HG03196 (cell line): ENCODE results near the gene AK8.

Experiments
- ATAC-seq: cut with Tn5 transposase; IDR thresholded peaks from one replicate; pipeline ENCODE4 v1.9.1; 2021; ENCODE audit not compliant: unreplicated experiment

The AK8 gene

GRCh38 chr9:132888151-132888550 is 10.1 kb upstream of the AK8 start:
- no peak for ATAC-seq

- ATAC-seq: no peak
Observed at GRCh38 chr9:132887181-132888120, 9.4 kb upstream of the AK8 start.

- no peak for ATAC-seq
Observed at GRCh38 chr9:132886334-132886725, 8.2 kb upstream of the AK8 start.

- no peak for ATAC-seq
Observed at GRCh38 chr9:132885720-132886333, 7.7 kb upstream of the AK8 start.

- no peak for ATAC-seq
Observed at GRCh38 chr9:132883349-132884294, 5.5 kb upstream of the AK8 start.

- no peak for ATAC-seq
Observed at GRCh38 chr9:132882616-132883015, 4.5 kb upstream of the AK8 start.

- ATAC-seq: no peak
Observed at GRCh38 chr9:132881826-132882225, 3.7 kb upstream of the AK8 start.

GRCh38 chr9:132880324-132880661 is 2.2 kb upstream of the AK8 start:
- no peak for ATAC-seq

- ATAC-seq: no peak
Observed at GRCh38 chr9:132879457-132880323, 1.6 kb upstream of the AK8 start.

- ATAC-seq: no peak
Observed at GRCh38 chr9:132878695-132879456, 792 bp upstream of the AK8 start, which contains the start of gene SPACA9. TSS of gene SPACA9 (plus strand) at chr9:132878898. CDS start at chr9:132883948, 5,050 bp downstream.

GRCh38 chr9:132877458-132877823 is 643 bp downstream of the AK8 start:
- ATAC-seq: no peak

GRCh38 chr9:132876849-132877248 is 1.2 kb downstream of the AK8 start:
- no peak for ATAC-seq

- ATAC-seq: no peak
Observed at GRCh38 chr9:132875159-132875558, 2.9 kb downstream of the AK8 start.

- ATAC-seq: no peak
Observed at GRCh38 chr9:132873403-132873802, 4.7 kb downstream of the AK8 start.

- no peak for ATAC-seq
Observed at GRCh38 chr9:132869266-132869665, 8.8 kb downstream of the AK8 start.

GRCh38 chr9:132866898-132867297 is 11.2 kb downstream of the AK8 start:
- ATAC-seq: no peak

- no peak for ATAC-seq
Observed at GRCh38 chr9:132864691-132865090, 13.4 kb downstream of the AK8 start.

- ATAC-seq: no peak
Observed at GRCh38 chr9:132864277-132864676, 13.8 kb downstream of the AK8 start.

GRCh38 chr9:132863096-132863495 is 15.0 kb downstream of the AK8 start:
- no peak for ATAC-seq

GRCh38 chr9:132862533-132862932 is 15.6 kb downstream of the AK8 start:
- no peak for ATAC-seq
